ENCODE measurements around the gene TAAR1. TPM values are rescaled to one million over a fixed set of nuclear protein-coding genes. Genes with fewer than 3 reads are reported as not detected.
"Not testable (repeated sequence)": the region's sequence is repeated elsewhere in the genome, so short reads cannot be mapped to it uniquely, and the experiment has no call there.

Gene TAAR1
- not detected for total RNA-seq

GRCh38 chr6:132659082-132659481, at the start of gene TAAR1:
Gene TAAR1, minus strand, starts transcription at chr6:132659182. Its CDS starts 13,179 bp downstream, at chr6:132646003.
- DNase-seq, result no peak

GRCh38 chr6:132708771-132709170, 49.8 kb upstream of the TAAR1 start:
- no peak for DNase-seq

GRCh38 chr6:132708002-132708401, 49.0 kb upstream of the TAAR1 start:
- no peak for DNase-seq

GRCh38 chr6:132706756-132707155, 47.8 kb upstream of the TAAR1 start:
- DNase-seq, result not testable (repeated sequence)

- DNase-seq, result no peak
Measured at GRCh38 chr6:132703936-132704335, 45.0 kb upstream of the TAAR1 start.

GRCh38 chr6:132698608-132699007, 39.6 kb upstream of the TAAR1 start:
- DNase-seq, result no peak

- no peak for DNase-seq
Measured at GRCh38 chr6:132695773-132696172, 36.8 kb upstream of the TAAR1 start.

GRCh38 chr6:132693478-132693877, 34.5 kb upstream of the TAAR1 start:
- DNase-seq, result no peak

GRCh38 chr6:132690678-132691077, 31.7 kb upstream of the TAAR1 start:
- no peak for DNase-seq

GRCh38 chr6:132687306-132687705, 28.3 kb upstream of the TAAR1 start:
- DNase-seq, result no peak

- DNase-seq, result no peak
Measured at GRCh38 chr6:132686531-132686930, 27.5 kb upstream of the TAAR1 start.

GRCh38 chr6:132685009-132685408, 26.0 kb upstream of the TAAR1 start:
- DNase-seq, result no peak

- DNase-seq, result no peak
Measured at GRCh38 chr6:132684272-132684671, 25.3 kb upstream of the TAAR1 start.

- DNase-seq, result no peak
Measured at GRCh38 chr6:132683543-132683942, 24.6 kb upstream of the TAAR1 start.

GRCh38 chr6:132679094-132679493, 20.1 kb upstream of the TAAR1 start:
- DNase-seq, result not testable (repeated sequence)

- DNase-seq, result no peak
Measured at GRCh38 chr6:132675749-132676148, 16.8 kb upstream of the TAAR1 start.

GRCh38 chr6:132675002-132675401, 16.0 kb upstream of the TAAR1 start:
- no peak for DNase-seq

GRCh38 chr6:132673376-132674094, 14.6 kb upstream of the TAAR1 start:
- no peak for DNase-seq

- DNase-seq, result no peak
Measured at GRCh38 chr6:132671295-132671694, 12.3 kb upstream of the TAAR1 start.

- no peak for DNase-seq
Measured at GRCh38 chr6:132669690-132670291, 10.8 kb upstream of the TAAR1 start.

- no peak for DNase-seq
Measured at GRCh38 chr6:132666118-132666517, 7.1 kb upstream of the TAAR1 start.

- no peak for DNase-seq
Measured at GRCh38 chr6:132664309-132665034, 5.5 kb upstream of the TAAR1 start.

- DNase-seq, result no peak
Measured at GRCh38 chr6:132663661-132664060, 4.7 kb upstream of the TAAR1 start.

Measured in skin of body (tissue), 2 donors.